Measurements from ENCODE around the gene PLRG1.

The PLRG1 gene

DNA sequence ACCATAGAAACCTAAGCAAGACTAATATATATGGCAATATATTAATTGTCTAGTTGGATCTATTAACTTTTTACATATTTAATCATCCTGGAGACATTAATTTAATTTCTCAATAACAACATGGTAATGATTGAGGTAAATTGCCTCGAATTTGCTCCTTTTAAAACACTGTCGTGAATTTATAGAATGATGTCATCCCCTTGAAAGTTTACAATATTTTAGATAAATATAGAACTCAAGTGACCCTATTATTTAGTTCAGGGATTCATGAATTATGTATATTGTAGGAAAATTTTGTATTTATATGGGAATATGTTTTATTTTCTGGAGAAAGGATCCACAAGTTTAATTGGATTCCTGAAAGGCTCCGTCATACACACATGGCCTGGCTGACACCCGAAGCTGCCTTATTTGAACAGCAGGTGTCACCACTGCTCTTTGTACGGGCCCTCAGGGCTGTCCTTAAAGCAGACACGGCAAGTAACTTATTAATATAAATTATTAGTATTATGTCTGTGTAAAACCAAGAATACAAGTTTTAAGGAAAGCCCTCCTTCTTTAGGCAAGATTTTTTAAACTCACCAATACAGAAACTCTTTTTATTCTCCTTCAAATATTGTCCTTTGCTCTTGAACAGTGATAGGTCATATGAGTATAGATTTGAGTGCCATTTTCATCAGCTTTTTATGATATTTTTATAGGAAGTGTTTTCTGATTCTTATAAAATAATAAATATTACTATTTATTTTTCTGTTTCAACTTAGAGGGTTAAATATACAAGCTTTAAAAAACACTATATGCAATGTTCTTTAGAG, 1.9 kb upstream of the PLRG1 start:
- H3K4me2 ChIP-seq (ENCODE audit: low read length) = no peak overlapping the region
- peaks cover 21% of the 10 kb centered on the region for H3K4me1 ChIP-seq (ENCODE audit: insufficient read depth, low read length, severe bottlenecking)
- TF ChIP-seq EZH2 (IDR thresholded peaks at IDR 0.05; ENCODE audit: borderline replicate concordance, low read length) (no peak), CTCF (IDR thresholded peaks at IDR 0.05; ENCODE audit: low read length) (peak; percentile 75)
- H2AFZ ChIP-seq (ENCODE audit: low read length) = peak overlapping the region; percentile 30; the same call in 1 of the 2 replicates
- peaks cover 7% of the 10 kb centered on the region for H3K36me3 ChIP-seq (ENCODE audit: insufficient read depth, low read length)
- H3K27ac ChIP-seq (ENCODE audit: low read depth, low read length, poor library complexity, severe bottlenecking) = no peak overlapping the region
- H3F3A ChIP-seq (ENCODE audit: insufficient read depth, low read length) = no peaks in the 10 kb centered on the region
- no peak overlapping the region for H3K4me3 ChIP-seq (ENCODE audit: low read depth, low read length, poor library complexity, severe bottlenecking)
- H3K9me3 ChIP-seq (ENCODE audit: low read length) = no peaks in the 10 kb centered on the region
- peaks cover 19% of the 10 kb centered on the region for H3K79me2 ChIP-seq (ENCODE audit: insufficient read depth, low read length)
- no peak overlapping the region for H3K9ac ChIP-seq (ENCODE audit: low read length)
- H4K20me1 ChIP-seq (ENCODE audit: insufficient read depth, low read length) = no peaks in the 10 kb centered on the region; the same call in 1 of the 2 replicates
- H3K9me2 ChIP-seq (ENCODE audit: low read depth, low read length) = no peaks in the 10 kb centered on the region
- H3K27me3 ChIP-seq (ENCODE audit: insufficient read depth, low read length) = no peaks in the 10 kb centered on the region

- no peak overlapping the region for H3K4me2 ChIP-seq (ENCODE audit: low read length)
- TF ChIP-seq EZH2 (IDR thresholded peaks at IDR 0.05; ENCODE audit: borderline replicate concordance, low read length) (no peak), CTCF (IDR thresholded peaks at IDR 0.05; ENCODE audit: low read length) (no peak)
- peaks cover 19% of the 10 kb centered on the region for H3K79me2 ChIP-seq (ENCODE audit: insufficient read depth, low read length)
- H3K9me2 ChIP-seq (ENCODE audit: low read depth, low read length) = no peaks in the 10 kb centered on the region
- no peaks in the 10 kb centered on the region for H3K9me3 ChIP-seq (ENCODE audit: low read length)
- H3K4me1 ChIP-seq (ENCODE audit: insufficient read depth, low read length, severe bottlenecking) = peaks cover 18% of the 10 kb centered on the region
- no peaks in the 10 kb centered on the region for H3K27me3 ChIP-seq (ENCODE audit: insufficient read depth, low read length)
- no peaks in the 10 kb centered on the region; the same call in 1 of the 2 replicates for H4K20me1 ChIP-seq (ENCODE audit: insufficient read depth, low read length)
- no peak overlapping the region for H3K9ac ChIP-seq (ENCODE audit: low read length)
- no peak overlapping the region for H2AFZ ChIP-seq (ENCODE audit: low read length)
- H3K36me3 ChIP-seq (ENCODE audit: insufficient read depth, low read length) = peaks cover 70% of the 10 kb centered on the region
- H3K4me3 ChIP-seq (ENCODE audit: low read depth, low read length, poor library complexity, severe bottlenecking) = no peak overlapping the region
- no peak overlapping the region for H3K27ac ChIP-seq (ENCODE audit: low read depth, low read length, poor library complexity, severe bottlenecking)
- no peaks in the 10 kb centered on the region for H3F3A ChIP-seq (ENCODE audit: insufficient read depth, low read length)
Observed at GRCh38 chr4:154545689-154546088, 4.5 kb downstream of the PLRG1 start.

DNA sequence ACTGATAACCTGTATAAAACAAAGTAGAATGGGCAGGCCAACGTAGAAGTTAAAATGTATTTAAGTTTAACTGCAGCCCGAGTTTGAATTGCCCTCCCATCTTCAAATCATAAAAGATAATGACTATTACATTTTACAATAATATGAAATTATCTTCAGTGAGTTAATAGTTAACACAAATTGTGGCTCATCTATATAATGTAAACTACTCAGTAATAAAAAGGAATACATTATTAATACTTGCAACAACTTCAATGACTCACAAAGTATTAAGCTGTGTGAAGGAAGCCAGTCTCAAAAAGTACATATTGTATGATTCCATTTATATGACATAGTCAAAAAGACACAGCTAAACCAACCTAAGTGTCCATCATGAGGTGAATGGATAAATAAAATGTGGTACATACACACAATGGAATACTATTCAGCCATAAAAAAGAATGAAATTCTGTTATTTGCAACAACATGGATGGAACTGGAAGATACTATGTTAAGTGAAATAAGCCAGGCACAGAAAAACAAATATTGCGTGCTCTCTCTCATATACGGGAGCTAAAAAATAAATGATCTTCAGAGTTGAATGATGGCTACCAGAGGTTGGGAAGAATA, 7.8 kb downstream of the PLRG1 start:
- Histone ChIP-seq H3K9ac (ENCODE audit: low read length) (no peak overlapping the region), H3K4me3 (ENCODE audit: low read depth, low read length, poor library complexity, severe bottlenecking) (no peak overlapping the region), H3K9me2 (ENCODE audit: low read depth, low read length) (no peaks in the 10 kb centered on the region), H3K9me3 (ENCODE audit: low read length) (no peaks in the 10 kb centered on the region), H3K4me1 (ENCODE audit: insufficient read depth, low read length, severe bottlenecking) (no peaks in the 10 kb centered on the region), H3F3A (ENCODE audit: insufficient read depth, low read length) (no peaks in the 10 kb centered on the region), H3K27me3 (ENCODE audit: insufficient read depth, low read length) (no peaks in the 10 kb centered on the region), H3K36me3 (ENCODE audit: insufficient read depth, low read length) (peaks cover 100% of the 10 kb centered on the region), H3K27ac (ENCODE audit: low read depth, low read length, poor library complexity, severe bottlenecking) (no peak overlapping the region), H4K20me1 (ENCODE audit: insufficient read depth, low read length) (no peaks in the 10 kb centered on the region; the same call in 1 of the 2 replicates), H3K4me2 (ENCODE audit: low read length) (no peak overlapping the region), H2AFZ (ENCODE audit: low read length) (no peak overlapping the region), H3K79me2 (ENCODE audit: insufficient read depth, low read length) (no peaks in the 10 kb centered on the region)
- TF ChIP-seq EZH2 (IDR thresholded peaks at IDR 0.05; ENCODE audit: borderline replicate concordance, low read length) (no peak), CTCF (IDR thresholded peaks at IDR 0.05; ENCODE audit: low read length) (no peak)

Data from OCI-LY1 (cell line).